ENCODE data around the gene R3HCC1L.

DNA sequence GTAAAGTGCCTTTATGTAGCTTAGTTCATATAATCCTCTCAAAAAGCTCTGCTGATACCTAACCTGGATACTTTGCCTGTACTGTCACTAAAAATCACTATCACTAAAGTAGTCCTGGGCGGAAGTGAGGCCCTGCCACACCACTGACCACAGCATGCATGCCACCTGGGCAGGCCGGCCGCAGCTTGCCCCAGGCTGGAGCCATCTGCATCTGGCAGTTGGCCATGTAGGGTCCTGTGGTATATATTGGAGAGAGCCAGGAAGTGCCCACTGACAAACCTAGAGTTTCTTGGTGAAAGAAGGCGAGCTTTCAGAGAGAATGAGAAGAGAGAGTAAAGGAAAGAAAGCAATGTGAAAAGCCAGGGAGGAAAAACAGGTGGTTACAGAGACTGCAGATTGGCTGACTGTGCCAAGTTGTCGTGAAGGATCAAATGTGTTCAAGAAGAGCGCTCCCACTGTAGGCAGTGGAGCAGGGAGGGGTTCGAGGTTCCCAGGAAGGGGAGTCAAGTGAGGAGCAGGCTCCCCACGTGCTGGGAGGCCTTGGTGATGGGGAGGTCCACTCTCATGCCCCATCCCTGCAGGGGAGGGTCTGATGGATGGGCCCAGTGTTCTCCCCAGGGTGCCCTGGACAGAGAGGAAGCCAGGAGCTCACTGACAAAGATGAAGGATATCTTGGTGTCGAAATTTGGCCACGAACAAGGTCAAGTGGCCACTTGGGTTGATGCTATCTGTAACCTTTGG lies 119.9 kb downstream of the R3HCC1L start:
- TF ChIP-seq, protein P1, sequence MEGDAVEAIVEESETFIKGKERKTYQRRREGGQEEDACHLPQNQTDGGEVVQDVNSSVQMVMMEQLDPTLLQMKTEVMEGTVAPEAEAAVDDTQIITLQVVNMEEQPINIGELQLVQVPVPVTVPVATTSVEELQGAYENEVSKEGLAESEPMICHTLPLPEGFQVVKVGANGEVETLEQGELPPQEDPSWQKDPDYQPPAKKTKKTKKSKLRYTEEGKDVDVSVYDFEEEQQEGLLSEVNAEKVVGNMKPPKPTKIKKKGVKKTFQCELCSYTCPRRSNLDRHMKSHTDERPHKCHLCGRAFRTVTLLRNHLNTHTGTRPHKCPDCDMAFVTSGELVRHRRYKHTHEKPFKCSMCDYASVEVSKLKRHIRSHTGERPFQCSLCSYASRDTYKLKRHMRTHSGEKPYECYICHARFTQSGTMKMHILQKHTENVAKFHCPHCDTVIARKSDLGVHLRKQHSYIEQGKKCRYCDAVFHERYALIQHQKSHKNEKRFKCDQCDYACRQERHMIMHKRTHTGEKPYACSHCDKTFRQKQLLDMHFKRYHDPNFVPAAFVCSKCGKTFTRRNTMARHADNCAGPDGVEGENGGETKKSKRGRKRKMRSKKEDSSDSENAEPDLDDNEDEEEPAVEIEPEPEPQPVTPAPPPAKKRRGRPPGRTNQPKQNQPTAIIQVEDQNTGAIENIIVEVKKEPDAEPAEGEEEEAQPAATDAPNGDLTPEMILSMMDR (IDR thresholded peaks at IDR 0.05; ENCODE audit: poor library complexity): no peak
- no peak for TF ChIP-seq EZH2 (IDR thresholded peaks at IDR 0.05; ENCODE audit: borderline replicate concordance)
